ES-I3 (cell line): ENCODE measurements around the gene PHC3.
"Not testable (repeated sequence)": the region's sequence is repeated elsewhere in the genome, so short reads cannot be mapped to it uniquely, and the experiment has no call there.

ENCODE experiments used
- H3K36me3 ChIP-seq: 2 replicates; pipeline ENCODE4 v1.6.1; 2013; ENCODE audit warnings: mild to moderate bottlenecking, low read length, control low read depth, moderate library complexity; ENCODE audit not compliant: insufficient read depth
- H3K4me1 ChIP-seq: 2 replicates; pipeline ENCODE4 v1.6.1; 2013; ENCODE audit warnings: mild to moderate bottlenecking, control low read depth, low read length; ENCODE audit not compliant: insufficient read depth
- H3K9ac ChIP-seq: 2 replicates; pipeline ENCODE4 v1.6.1; 2013; ENCODE audit warnings: low read depth, mild to moderate bottlenecking, low read length, moderate library complexity
- H3K9me3 ChIP-seq: 2 replicates; pipeline ENCODE4 v1.6.1; 2013; ENCODE audit warnings: mild to moderate bottlenecking, low read length, moderate library complexity; ENCODE audit not compliant: control insufficient read depth, insufficient read depth

PHC3 gene, protein sequence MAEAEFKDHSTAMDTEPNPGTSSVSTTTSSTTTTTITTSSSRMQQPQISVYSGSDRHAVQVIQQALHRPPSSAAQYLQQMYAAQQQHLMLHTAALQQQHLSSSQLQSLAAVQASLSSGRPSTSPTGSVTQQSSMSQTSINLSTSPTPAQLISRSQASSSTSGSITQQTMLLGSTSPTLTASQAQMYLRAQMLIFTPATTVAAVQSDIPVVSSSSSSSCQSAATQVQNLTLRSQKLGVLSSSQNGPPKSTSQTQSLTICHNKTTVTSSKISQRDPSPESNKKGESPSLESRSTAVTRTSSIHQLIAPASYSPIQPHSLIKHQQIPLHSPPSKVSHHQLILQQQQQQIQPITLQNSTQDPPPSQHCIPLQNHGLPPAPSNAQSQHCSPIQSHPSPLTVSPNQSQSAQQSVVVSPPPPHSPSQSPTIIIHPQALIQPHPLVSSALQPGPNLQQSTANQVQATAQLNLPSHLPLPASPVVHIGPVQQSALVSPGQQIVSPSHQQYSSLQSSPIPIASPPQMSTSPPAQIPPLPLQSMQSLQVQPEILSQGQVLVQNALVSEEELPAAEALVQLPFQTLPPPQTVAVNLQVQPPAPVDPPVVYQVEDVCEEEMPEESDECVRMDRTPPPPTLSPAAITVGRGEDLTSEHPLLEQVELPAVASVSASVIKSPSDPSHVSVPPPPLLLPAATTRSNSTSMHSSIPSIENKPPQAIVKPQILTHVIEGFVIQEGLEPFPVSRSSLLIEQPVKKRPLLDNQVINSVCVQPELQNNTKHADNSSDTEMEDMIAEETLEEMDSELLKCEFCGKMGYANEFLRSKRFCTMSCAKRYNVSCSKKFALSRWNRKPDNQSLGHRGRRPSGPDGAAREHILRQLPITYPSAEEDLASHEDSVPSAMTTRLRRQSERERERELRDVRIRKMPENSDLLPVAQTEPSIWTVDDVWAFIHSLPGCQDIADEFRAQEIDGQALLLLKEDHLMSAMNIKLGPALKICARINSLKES

DNA sequence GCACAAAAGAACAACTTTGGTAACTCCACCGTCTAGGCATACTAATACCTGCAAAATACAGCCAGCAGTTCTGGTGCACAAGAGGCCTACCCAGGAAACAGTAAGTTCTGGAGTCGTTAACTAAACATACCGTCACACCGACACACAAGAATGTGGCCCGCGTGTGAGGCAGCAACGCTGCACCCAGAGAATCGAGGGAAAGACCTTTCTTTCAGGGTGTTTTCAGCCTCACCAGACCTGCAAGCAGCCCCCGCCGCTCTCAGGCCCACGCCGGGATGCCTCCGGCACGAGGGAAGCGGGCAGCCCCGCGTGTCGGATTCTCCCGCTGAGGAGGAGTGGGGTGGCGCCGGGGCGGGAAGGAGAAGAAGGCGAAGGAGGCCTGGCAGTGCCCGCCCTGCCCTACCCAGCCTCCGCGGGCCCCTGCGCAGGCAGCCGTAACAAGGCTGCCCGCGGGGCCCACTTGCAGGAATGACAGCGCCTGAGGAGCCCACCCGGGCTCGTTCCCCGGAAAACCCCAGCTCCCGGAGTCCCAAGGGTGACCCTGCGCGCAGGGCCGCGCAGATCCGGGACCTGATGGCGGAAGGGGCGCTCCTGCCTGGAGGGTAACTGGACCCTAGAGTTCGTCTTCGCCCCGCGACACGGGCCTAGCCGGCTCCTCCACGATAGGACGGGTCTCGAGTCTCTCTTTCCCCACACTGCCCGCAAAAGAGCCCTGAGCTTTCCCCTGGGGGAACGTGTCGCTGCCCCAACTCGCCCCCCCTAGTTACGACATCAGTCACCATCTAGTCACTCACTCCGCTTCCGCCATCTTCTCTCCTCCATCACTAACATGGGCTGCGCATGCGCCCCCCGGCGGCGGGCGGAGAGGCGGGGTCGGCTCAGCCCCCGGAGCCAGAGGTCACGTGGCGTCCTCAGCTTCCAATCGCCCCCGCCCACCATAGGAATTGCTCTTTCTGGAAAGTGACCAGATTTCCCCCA is at the start of gene PHC3:
TSS of gene PHC3 (minus strand) at position 826 of the 978 bp plus-strand sequence. CDS start at position 808, 18 bp downstream.
- Histone ChIP-seq H3K9ac (peak within 1 kb of the TSS; percentile 98), H3K36me3 (peaks cover 5% of the 10 kb centered on the region), H3K9me3 (no peaks in the 10 kb centered on the region), H3K4me1 (no peaks in the 10 kb centered on the region)

DNA sequence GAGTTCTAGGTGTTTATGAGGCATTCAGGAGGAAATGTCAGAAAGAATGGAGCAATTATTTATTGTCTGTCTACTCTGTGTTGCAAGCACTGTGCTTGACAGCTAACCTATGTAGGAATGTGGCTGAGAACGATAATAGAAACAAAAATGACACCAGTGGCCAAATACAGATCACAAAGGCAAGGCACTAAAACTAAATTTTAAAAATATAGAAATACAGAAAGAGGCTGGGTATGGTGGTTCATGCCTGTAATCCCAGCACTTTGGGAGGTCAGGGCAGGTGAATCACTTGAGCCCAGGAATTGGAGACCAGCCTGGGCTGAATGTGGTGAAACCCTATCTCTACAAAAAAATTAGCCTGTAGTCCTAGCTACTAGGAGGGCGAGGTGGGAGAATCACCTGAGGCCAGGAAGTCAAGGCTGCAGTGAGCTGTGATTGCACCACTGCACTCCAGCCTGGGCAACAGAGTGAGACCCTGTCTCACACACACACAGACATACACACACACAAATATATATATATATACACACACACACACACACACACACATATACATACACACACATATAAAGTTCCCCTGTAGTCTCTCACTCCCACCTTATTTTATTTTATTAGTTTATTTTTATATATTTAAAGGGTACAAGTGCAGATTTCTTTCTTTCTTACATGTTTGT is 46.7 kb upstream of the PHC3 start:
- no peak overlapping the region for H3K9ac ChIP-seq
- no peaks in the 10 kb centered on the region for H3K36me3 ChIP-seq
- no peaks in the 10 kb centered on the region for H3K9me3 ChIP-seq
- 0 out of 2 replicates have a peak, but pooled peaks cover 11% of the 10 kb centered on the region for H3K4me1 ChIP-seq

DNA sequence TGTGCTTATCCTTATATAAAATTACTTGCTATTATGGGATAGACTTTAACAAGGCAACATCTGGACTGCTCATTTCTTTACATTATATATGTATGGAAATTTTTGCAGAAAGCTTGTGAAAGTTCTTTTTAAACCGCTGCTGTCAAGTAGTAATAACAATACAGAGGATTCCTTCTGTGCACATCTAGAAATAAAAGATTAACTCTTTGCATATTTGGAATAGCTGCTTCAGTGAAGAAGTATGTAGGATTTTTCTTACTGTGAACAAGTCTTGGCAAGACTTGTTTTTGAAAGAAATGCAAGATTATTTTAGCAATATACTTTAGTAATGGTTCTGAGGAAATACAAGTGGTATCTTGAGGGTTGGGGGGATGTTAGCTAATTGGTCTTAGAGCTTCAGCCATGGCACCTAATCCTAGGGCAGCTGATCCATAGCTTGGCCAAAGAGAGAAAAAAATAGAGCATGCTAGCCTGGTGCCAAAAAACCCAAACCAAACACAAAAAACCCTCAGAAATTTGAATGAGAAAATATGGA is 45.0 kb upstream of the PHC3 start:
- H3K9me3 ChIP-seq: no peaks in the 10 kb centered on the region
- H3K36me3 ChIP-seq: no peaks in the 10 kb centered on the region
- H3K4me1 ChIP-seq: 0 out of 2 replicates have a peak, but pooled peaks cover 11% of the 10 kb centered on the region
- no peak overlapping the region for H3K9ac ChIP-seq

DNA sequence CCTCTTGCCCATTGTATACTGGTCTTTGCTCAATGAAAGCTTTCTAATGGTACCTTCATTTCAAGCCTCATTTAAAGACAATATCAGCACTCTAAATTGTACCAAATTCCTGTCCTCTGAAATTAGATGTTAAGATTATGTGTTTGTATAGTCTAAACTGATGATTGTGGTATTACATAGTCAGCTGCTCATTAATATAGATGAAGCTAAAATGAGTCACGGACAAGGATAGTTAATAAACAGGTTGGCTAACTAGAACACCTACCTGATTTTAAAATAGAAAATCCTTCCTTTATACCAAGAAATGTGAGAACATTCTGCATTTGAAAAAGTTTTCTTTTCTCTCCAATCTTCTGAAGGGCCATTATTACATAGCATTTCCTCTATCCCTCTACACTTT is 43.6 kb upstream of the PHC3 start:
- H3K4me1 ChIP-seq: 0 out of 2 replicates have a peak, but pooled peaks cover 11% of the 10 kb centered on the region
- no peaks in the 10 kb centered on the region for H3K9me3 ChIP-seq
- no peaks in the 10 kb centered on the region for H3K36me3 ChIP-seq
- no peak overlapping the region for H3K9ac ChIP-seq

DNA sequence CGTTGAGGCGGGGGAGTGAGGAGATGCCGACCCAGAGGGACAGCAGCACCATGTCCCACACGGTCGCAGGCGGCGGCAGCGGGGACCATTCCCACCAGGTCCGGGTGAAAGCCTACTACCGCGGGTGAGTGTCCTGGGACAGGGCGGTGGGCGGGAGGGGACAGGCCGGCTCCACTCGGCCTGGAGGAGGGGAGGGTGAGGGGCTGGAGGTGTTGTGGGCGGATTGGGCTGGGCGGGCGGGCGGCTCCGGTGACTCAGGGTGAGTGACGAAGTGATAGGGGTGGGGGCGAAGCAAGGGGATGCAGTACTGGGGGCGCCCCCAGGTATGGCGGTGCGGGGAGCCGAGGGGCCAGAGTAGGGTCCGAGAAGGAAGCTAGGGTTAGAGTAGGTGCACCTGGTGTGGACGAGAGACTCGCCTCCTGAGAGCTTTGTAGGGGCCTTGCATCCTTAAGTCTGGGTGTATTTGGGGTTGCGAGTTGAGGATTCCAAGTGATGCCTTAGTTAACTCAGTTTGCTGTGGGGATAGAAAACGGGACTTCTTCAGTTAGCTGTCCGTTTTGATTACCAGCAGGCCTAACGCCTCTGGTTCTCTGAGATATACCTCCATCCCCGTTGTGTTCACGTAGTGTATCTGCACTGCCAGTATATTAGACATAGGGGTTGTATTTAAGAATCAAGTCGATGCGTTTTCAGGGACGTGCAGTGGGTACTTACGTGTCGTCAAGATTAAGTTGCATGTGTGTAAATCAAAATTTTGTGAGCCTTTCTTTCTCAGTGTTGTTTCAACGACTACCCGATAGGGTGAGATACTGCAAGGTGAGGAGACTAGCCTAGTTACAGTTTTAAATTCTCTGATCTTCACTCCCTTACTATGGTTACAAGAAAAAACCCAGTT is 41.4 kb upstream of the PHC3 start:
- Histone ChIP-seq H3K9ac (peak overlapping the region; percentile 99), H3K9me3 (no peaks in the 10 kb centered on the region), H3K36me3 (no peaks in the 10 kb centered on the region), H3K4me1 (0 out of 2 replicates have a peak, but pooled peaks cover 11% of the 10 kb centered on the region)

DNA sequence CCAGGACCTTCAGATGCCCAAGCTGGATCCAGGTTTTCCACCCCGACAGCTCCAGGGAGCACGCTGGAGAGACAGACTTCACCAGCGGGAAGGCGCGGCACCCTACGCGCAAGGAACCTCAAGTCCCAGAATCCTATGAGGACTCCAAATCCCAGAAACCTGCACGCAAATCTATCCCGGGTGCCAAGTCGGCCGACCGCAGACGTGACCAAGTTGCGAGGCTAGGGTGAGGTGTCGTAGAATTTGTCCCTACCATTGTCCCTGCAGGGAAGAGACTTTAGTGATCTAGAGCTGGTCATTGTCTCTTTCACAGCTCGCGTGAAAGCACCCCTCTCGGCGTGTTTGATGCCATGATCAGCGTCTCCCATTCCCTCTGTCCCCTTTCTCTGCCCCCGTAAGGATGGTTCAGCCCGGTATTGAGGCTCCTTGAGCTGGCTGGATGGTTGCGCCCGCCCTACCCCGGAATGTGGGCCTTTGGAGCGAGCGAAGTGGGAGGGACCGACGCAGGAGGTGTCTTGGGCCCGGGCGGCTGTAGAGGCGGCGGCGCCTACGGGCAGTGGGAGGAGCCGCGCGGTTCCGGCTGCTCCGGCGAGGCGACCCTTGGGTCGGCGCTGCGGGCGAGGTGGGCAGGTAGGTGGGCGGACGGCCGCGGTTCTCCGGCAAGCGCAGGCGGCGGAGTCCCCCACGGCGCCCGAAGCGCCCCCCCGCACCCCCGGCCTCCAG is 40.6 kb upstream of the PHC3 start, which contains the start of gene PRKCI:
TSS of gene PRKCI (plus strand) at position 501 of the 723 bp plus-strand sequence. CDS start 246 bp downstream, outside the sequence.
- Histone ChIP-seq H3K4me1 (0 out of 2 replicates have a peak, but pooled peaks cover 11% of the 10 kb centered on the region), H3K9me3 (no peaks in the 10 kb centered on the region), H3K9ac (peak within 1 kb of the TSS; percentile 99), H3K36me3 (no peaks in the 10 kb centered on the region)

DNA sequence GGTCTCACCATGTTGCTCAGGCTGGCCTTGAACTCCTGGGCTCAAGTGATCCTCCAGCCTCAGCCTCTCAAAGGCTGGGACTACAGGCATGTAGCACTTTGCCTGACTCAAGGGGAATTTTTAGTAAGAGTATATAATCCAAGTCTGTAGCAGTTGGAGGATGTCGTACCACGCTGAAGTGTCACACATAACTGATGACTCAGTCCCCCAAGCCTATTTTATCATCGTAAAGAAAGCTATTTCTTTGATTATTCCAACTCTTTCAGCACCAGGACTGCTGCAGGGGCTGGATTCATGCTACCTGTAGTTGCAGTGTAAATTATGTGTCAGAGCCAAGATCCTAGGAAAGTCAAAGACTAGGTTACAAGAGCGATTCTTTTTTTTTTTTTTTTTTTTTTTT is 39.3 kb upstream of the PHC3 start:
- Histone ChIP-seq H3K9me3 (no peaks in the 10 kb centered on the region), H3K36me3 (no peaks in the 10 kb centered on the region), H3K4me1 (0 out of 2 replicates have a peak, but pooled peaks cover 6% of the 10 kb centered on the region), H3K9ac (no peak overlapping the region)

DNA sequence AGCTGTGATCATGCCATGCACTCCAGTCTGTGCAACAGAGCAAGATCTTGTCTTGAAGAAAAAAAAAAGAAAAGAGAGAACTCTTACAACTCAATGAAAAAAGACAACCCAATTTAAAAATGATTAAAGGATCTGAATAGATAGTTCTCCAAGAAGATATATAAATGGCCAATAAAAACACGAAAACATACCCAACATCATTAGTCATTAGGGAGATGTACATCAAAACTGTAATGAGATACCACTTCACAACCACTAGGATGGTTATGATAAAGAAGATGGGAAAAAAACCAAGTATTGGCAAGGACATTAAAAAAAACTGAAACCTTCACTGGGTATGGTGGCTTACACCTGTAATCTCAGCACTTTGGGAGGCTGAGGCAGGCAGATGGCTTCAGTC is 38.3 kb upstream of the PHC3 start:
- Histone ChIP-seq H3K4me1 (0 out of 2 replicates have a peak, but pooled peaks cover 4% of the 10 kb centered on the region), H3K9me3 (no peaks in the 10 kb centered on the region), H3K36me3 (no peaks in the 10 kb centered on the region), H3K9ac (no peak overlapping the region)

DNA sequence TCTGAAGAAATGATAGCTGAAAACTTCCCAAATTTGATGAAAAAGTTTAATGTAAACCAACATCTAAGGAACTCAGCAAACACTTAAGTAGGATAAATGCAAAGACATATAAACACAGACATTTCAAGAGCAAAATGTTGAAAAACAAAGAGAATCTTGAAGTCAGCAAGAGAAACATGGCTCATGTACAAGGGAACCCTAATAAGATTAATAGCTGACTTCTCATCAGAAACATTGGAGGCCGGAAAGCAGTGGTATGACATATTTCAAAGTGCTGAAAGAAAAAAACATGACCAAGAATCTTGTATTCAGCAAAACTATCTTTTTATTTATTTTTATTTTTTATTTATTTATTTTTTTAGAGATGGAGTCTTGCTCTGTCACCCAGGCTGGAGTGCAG is 30.1 kb upstream of the PHC3 start:
- Histone ChIP-seq H3K9me3 (no peaks in the 10 kb centered on the region), H3K36me3 (no peaks in the 10 kb centered on the region), H3K9ac (no peak overlapping the region), H3K4me1 (no peaks in the 10 kb centered on the region)

DNA sequence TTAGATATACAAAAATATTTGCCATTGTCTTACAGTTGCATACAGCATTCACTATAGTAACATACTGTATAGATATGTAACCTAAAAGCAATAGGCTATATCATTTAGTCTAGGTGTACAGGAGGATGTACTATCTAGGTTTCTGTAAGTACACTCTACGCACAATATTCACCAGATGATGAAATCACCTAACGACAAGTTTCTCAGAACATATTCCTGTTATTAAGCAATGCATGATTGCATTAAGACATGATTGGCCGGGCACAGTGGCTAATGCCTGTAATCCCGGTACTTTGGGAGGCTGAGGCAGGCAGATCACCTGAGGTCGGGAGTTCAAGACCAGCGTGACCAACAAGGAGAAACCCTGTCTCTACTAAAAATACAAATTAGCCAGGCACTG is 26.2 kb upstream of the PHC3 start:
- H3K4me1 ChIP-seq: peaks cover 8% of the 10 kb centered on the region
- no peaks in the 10 kb centered on the region for H3K9me3 ChIP-seq
- no peak overlapping the region for H3K9ac ChIP-seq
- H3K36me3 ChIP-seq: no peaks in the 10 kb centered on the region

DNA sequence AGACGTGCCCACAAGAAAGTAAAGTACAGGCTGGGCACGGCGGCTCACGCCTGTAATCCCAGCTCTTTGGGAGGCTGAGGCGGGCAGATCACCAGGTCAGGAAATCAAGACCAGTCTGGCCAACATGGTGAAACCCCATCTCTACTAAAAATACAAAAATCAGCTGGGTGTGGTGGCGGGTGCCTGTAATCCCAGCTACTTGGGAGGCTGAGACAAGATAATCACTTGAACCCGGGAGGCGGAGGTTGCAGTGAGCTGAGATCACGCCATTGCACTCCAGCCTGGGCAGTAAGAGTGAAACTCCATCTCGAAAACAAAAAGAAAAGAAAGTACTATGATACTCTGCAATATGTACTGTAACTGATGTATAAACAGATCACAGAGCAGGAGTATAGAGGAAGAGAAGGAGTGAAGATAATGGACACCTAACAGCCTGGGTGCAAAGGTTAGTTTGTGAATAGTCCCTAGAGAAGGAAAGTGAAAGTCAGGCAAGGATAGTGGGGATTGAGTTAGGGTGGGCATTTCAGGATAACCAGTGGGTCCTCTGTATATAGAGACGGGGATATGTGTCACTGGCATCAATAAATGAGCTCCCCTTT is 24.7 kb upstream of the PHC3 start:
- not testable (repeated sequence) for H3K4me1 ChIP-seq, H3K36me3 ChIP-seq, H3K9me3 ChIP-seq, H3K9ac ChIP-seq
